ENCODE data around the gene PLCB1.

GRCh38 chr20:8519887-8520286 is 387.8 kb downstream of the PLCB1 start:
- TF ChIP-seq CTCF (IDR thresholded peaks at IDR 0.05) (no peak), EP300 (IDR thresholded peaks at IDR 0.05) (no peak), POLR2AphosphoS5 (IDR thresholded peaks at IDR 0.05) (no peak)

Data from esophagus muscularis mucosa (tissue), 4 donors.